Mesodermal cell (in vitro differentiated cells): ENCODE measurements around the gene GSG1L.

ENCODE experiments used
- H3K27ac ChIP-seq: 2 replicates; pipeline ENCODE4 v1.7.0; 2013; ENCODE audit warnings: mild to moderate bottlenecking, low read depth, low read length, moderate library complexity; ENCODE audit not compliant: severe bottlenecking
- H3K36me3 ChIP-seq: 2 replicates; pipeline ENCODE4 v1.7.1; 2013; ENCODE audit warnings: mild to moderate bottlenecking, low read length, moderate library complexity; ENCODE audit not compliant: control insufficient read depth, insufficient read depth
- H3K4me1 ChIP-seq: one replicate; pipeline ENCODE4 v1.7.1; 2013; ENCODE audit warnings: mild to moderate bottlenecking, low read length; ENCODE audit not compliant: insufficient read depth, control insufficient read depth, poor library complexity, severe bottlenecking
- H3K4me3 ChIP-seq: 2 replicates; pipeline ENCODE4 v1.7.0; 2013; ENCODE audit warnings: low read length, control low read depth, mild to moderate bottlenecking; ENCODE audit not compliant: insufficient read depth, poor library complexity, severe bottlenecking; ENCODE audit errors: extremely low read depth
- H3K9me3 ChIP-seq: 2 replicates; pipeline ENCODE4 v1.7.1; 2013; ENCODE audit warnings: mild to moderate bottlenecking, low read length, moderate library complexity; ENCODE audit not compliant: control insufficient read depth
- WGBS, 2 experiments: methylation state at CpG; one replicate each; pipeline ENCODE4 v1.1.5; 2013; ENCODE audit warnings: missing lambda C conversion rate in 2 of 2; ENCODE audit not compliant: insufficient coverage in 2 of 2; 5-methylcytosine and 5-hydroxymethylcytosine counted together

The GSG1L gene

GRCh38 chr16:28103516-28104170 is 40.1 kb upstream of the GSG1L start:
- no peaks in the 10 kb centered on the region for H3K9me3 ChIP-seq
- no peak overlapping the region for H3K27ac ChIP-seq
- no peaks in the 10 kb centered on the region for H3K4me1 ChIP-seq
- H3K36me3 ChIP-seq: peaks cover 100% of the 10 kb centered on the region
- WGBS, 2 experiments: 92 to 95% methylated on average over 14 of the region's 14 CpGs
- no peak overlapping the region for H3K4me3 ChIP-seq

- 93 to 98% methylated on average over 6 of the region's 6 CpGs for WGBS, 2 experiments
- H3K36me3 ChIP-seq: peaks cover 96% of the 10 kb centered on the region
- no peaks in the 10 kb centered on the region for H3K4me1 ChIP-seq
- H3K4me3 ChIP-seq: no peak overlapping the region
- no peaks in the 10 kb centered on the region for H3K9me3 ChIP-seq
- H3K27ac ChIP-seq: no peak overlapping the region
Measured at GRCh38 chr16:28101533-28101890, 38.0 kb upstream of the GSG1L start.

- Histone ChIP-seq H3K4me3 (no peak overlapping the region), H3K36me3 (peaks cover 92% of the 10 kb centered on the region), H3K4me1 (no peaks in the 10 kb centered on the region), H3K9me3 (no peaks in the 10 kb centered on the region), H3K27ac (no peak overlapping the region)
- WGBS, 2 experiments: 97 to 98% methylated on average over 13 to 14 of the region's 14 CpGs
Measured at GRCh38 chr16:28100810-28101532, 37.5 kb upstream of the GSG1L start.

- H3K4me3 ChIP-seq: no peak overlapping the region
- H3K36me3 ChIP-seq: peaks cover 75% of the 10 kb centered on the region
- H3K27ac ChIP-seq: no peak overlapping the region
- H3K4me1 ChIP-seq: no peaks in the 10 kb centered on the region
- H3K9me3 ChIP-seq: no peaks in the 10 kb centered on the region
- 92 to 98% methylated on average over 16 to 18 of the region's 20 CpGs for WGBS, 2 experiments
Measured at GRCh38 chr16:28098959-28099945, 35.7 kb upstream of the GSG1L start.

- peaks cover 66% of the 10 kb centered on the region for H3K36me3 ChIP-seq
- H3K4me1 ChIP-seq: peaks cover 4% of the 10 kb centered on the region
- 94 to 96% methylated on average over 14 to 17 of the region's 21 CpGs for whole genome bisulfite sequencing, 2 experiments
- H3K4me3 ChIP-seq: no peak overlapping the region
- no peak overlapping the region for H3K27ac ChIP-seq
- no peaks in the 10 kb centered on the region for H3K9me3 ChIP-seq
Measured at GRCh38 chr16:28098171-28098958, 34.9 kb upstream of the GSG1L start.

- WGBS, 2 experiments: 89 to 93% methylated on average over 12 to 13 of the region's 17 CpGs
- H3K36me3 ChIP-seq: peaks cover 55% of the 10 kb centered on the region
- no peaks in the 10 kb centered on the region for H3K9me3 ChIP-seq
- no peak overlapping the region for H3K4me3 ChIP-seq
- H3K27ac ChIP-seq: no peak overlapping the region
- H3K4me1 ChIP-seq: peaks cover 6% of the 10 kb centered on the region
Measured at GRCh38 chr16:28096983-28097899, 33.7 kb upstream of the GSG1L start.

- H3K4me1 ChIP-seq: peaks cover 6% of the 10 kb centered on the region
- 81 to 100% methylated on average over 1 to 5 of the region's 5 CpGs for WGBS, 2 experiments
- H3K36me3 ChIP-seq: peaks cover 16% of the 10 kb centered on the region
- H3K4me3 ChIP-seq: no peak overlapping the region
- H3K27ac ChIP-seq: no peak overlapping the region
- H3K9me3 ChIP-seq: no peaks in the 10 kb centered on the region
Measured at GRCh38 chr16:28093385-28093725, 29.8 kb upstream of the GSG1L start.

GRCh38 chr16:28092721-28093384 is 29.3 kb upstream of the GSG1L start:
- peaks cover 11% of the 10 kb centered on the region for H3K36me3 ChIP-seq
- 71 to 77% methylated on average over 14 to 16 of the region's 17 CpGs for WGBS, 2 experiments
- no peak overlapping the region for H3K4me3 ChIP-seq
- no peak overlapping the region for H3K27ac ChIP-seq
- H3K4me1 ChIP-seq: peaks cover 6% of the 10 kb centered on the region
- no peaks in the 10 kb centered on the region for H3K9me3 ChIP-seq

- H3K9me3 ChIP-seq: no peaks in the 10 kb centered on the region
- H3K36me3 ChIP-seq: peaks cover 3% of the 10 kb centered on the region
- WGBS, 2 experiments: 89 to 90% methylated on average over 11 to 12 of the region's 12 CpGs
Measured at GRCh38 chr16:28091656-28092055, 28.1 kb upstream of the GSG1L start.

More at GRCh38 chr16:28091656-28092055, 28.1 kb upstream of the GSG1L start:
- no peak overlapping the region for H3K27ac ChIP-seq
- peaks cover 6% of the 10 kb centered on the region for H3K4me1 ChIP-seq
- no peak overlapping the region for H3K4me3 ChIP-seq
